Caco-2 (cell line): ENCODE measurements around the gene SLC39A11. TPM values are rescaled to one million over a fixed set of nuclear protein-coding genes. Genes with fewer than 3 reads are reported as not detected.

Experiments
- BruUV-seq: library from RNA; stranded (reverse); fragments of 400-500 nt; replicated peaks from 2 replicates; lab custom pipeline; 2021; lab: Mats Ljungman, UMichigan
- CTCF ChIA-PET: fragments of 300-600 bp; sonication (Branson Sonifier 250); formaldehyde crosslinking; loops from one replicate; lab custom pipeline; 2022; ENCODE audit warnings: antibody characterized with exemption; lab: Charles Lee
- POLR2A ChIA-PET: fragments of 300-600 bp; sonication (Branson Sonifier 250); formaldehyde crosslinking; loops from one replicate; lab custom pipeline; 2022; ENCODE audit warnings: antibody characterized with exemption; lab: Charles Lee
- DNase-seq, 2 experiments: peaks; one replicate each; pipeline versions ENCODE4 v3.0.0 to v3.0.0-alpha.2; 2020 to 2022
- H3K27me3 ChIP-seq: replicated peaks from 2 replicates; pipeline ENCODE4 v1.6.0; 2011; ENCODE audit warnings: low read length; ENCODE audit not compliant: control insufficient read depth, insufficient read depth
- H3K36me3 ChIP-seq: 2 replicates; pipeline ENCODE4 v1.5.1; 2011; ENCODE audit warnings: low read length; ENCODE audit not compliant: control insufficient read depth, insufficient read depth
- H3K4me1 ChIP-seq: fragments of 250-450 bp; sonication (Bioruptor Pico); 2 replicates; pipeline ENCODE4 v1.5.1; 2020; ENCODE audit warnings: mild to moderate bottlenecking
- H3K4me3 ChIP-seq: 2 replicates; pipeline ENCODE4 v1.5.1; 2011; ENCODE audit warnings: low read depth, mild to moderate bottlenecking, control low read depth, low read length
- H3K9me3 ChIP-seq: fragments of 250-450 bp; sonication (Bioruptor Pico); 2 replicates; pipeline ENCODE4 v1.5.1; 2020; ENCODE audit warnings: mild to moderate bottlenecking, moderate library complexity
- H3K27ac Mint-ChIP-seq: one replicate; pipeline ENCODE4 v1.8.0; 2022; ENCODE audit warnings: mixed read lengths; ENCODE audit not compliant: unreplicated experiment
- H3K27me3 Mint-ChIP-seq: one replicate; pipeline ENCODE4 v1.8.0; 2022; ENCODE audit warnings: mixed read lengths; ENCODE audit not compliant: insufficient read depth, unreplicated experiment
- H3K36me3 Mint-ChIP-seq: one replicate; pipeline ENCODE4 v1.8.0; 2022; ENCODE audit warnings: mild to moderate bottlenecking, mixed read lengths; ENCODE audit not compliant: insufficient read depth, unreplicated experiment
- H3K4me1 Mint-ChIP-seq: one replicate; pipeline ENCODE4 v1.8.0; 2022; ENCODE audit warnings: low read depth, mixed read lengths; ENCODE audit not compliant: unreplicated experiment
- H3K4me3 Mint-ChIP-seq: one replicate; pipeline ENCODE4 v1.8.0; 2022; ENCODE audit warnings: mild to moderate bottlenecking, moderate library complexity, mixed read lengths; ENCODE audit not compliant: unreplicated experiment
- H3K9me3 Mint-ChIP-seq: one replicate; pipeline ENCODE4 v1.8.0; 2022; ENCODE audit warnings: mixed read lengths; ENCODE audit not compliant: unreplicated experiment
- intact Hi-C: fragments of 100-400 bp; cut with micrococcal nuclease; formaldehyde crosslinking; loops from one replicate; pipeline ENCODE4 v1.10.0; 2022; ENCODE audit not compliant: unreplicated experiment
- total RNA-seq: library from RNA; stranded (reverse); gene quantifications from 2 replicates; pipeline ENCODE4 v1.2.3, GENCODE V29; 2022
- TF ChIP-seq, protein P1 (sequence below), 2 experiments: fragments of 200-600 bp in 1 of 2; IDR thresholded peaks; 1 replicate in 1 of 2; 2 replicates in 1 of 2; pipeline versions ENCODE4 v1.5.1 to v1.8.0; 2011 to 2022; ENCODE audit warnings: antibody characterized with exemption in 1 of 2, control low read depth in 1 of 2, inconsistent platforms in 1 of 2, low read depth in 1 of 2, low read length in 1 of 2, mild to moderate bottlenecking in 1 of 2, moderate library complexity in 1 of 2; ENCODE audit not compliant: insufficient read depth in 1 of 2, severe bottlenecking in 1 of 2, unreplicated experiment in 1 of 2

Gene SLC39A11
- total RNA-seq, 1 experiment from 2014 or later = 26.4 TPM

DNA sequence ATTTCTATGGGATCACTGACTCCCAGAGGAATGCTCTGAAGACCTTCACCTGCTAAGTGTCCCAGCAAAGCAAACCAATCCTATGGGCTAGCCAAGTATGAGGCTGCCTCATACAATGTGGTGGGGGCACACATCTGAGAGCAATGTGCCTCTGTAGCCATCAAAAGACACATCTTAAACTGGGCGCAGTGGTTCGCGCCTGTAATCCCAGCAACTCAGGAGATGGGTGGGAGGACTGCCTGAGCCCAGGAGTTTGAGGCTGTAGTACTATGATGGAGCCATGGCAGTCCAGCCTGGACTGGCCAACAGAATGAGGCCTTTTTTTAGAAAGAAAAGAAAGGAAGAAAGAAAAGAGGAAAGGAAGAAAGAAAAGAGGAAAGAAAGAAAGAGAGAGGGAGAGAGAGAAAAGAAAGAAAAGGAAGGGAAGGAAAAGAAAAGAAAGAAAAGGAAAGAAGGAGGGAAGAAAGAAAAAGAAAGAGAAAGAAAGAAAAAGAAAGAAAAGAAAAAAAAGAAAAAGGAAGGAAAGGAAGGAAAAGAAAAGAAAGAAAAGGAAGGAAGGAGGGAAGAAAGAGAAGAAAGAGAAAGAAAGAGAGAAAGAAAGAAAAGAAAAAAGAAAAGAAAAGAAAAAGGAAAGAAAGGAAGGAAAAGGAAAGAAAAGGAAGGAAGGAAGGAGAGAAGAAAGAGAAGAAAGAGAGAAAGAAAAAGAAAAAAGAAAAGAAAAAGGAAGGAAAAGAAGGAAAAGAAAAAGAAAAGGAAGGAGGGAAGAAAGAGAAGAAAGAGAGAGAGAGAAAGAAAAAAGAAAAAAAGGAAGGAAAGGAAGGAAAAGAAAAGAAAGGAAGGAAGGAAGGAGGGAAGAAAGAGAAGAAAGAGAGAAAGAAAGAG, 430.3 kb downstream of the SLC39A11 start:
- POLR2A ChIA-PET = no interaction called here
- TF ChIP-seq, protein P1, sequence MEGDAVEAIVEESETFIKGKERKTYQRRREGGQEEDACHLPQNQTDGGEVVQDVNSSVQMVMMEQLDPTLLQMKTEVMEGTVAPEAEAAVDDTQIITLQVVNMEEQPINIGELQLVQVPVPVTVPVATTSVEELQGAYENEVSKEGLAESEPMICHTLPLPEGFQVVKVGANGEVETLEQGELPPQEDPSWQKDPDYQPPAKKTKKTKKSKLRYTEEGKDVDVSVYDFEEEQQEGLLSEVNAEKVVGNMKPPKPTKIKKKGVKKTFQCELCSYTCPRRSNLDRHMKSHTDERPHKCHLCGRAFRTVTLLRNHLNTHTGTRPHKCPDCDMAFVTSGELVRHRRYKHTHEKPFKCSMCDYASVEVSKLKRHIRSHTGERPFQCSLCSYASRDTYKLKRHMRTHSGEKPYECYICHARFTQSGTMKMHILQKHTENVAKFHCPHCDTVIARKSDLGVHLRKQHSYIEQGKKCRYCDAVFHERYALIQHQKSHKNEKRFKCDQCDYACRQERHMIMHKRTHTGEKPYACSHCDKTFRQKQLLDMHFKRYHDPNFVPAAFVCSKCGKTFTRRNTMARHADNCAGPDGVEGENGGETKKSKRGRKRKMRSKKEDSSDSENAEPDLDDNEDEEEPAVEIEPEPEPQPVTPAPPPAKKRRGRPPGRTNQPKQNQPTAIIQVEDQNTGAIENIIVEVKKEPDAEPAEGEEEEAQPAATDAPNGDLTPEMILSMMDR (IDR thresholded peaks at IDR 0.05; ENCODE audit: insufficient read depth in 1 of 2, low read depth in 1 of 2, low read length in 1 of 2, severe bottlenecking in 1 of 2, unreplicated experiment in 1 of 2) = no peak
- H3K9me3 ChIP-seq = no peaks in the 10 kb centered on the region
- no peaks in the 10 kb centered on the region for H3K36me3 ChIP-seq
- CTCF ChIA-PET = interaction anchor here (1.7 kb wide), 1 partner anchor 105 kb away, joined by 12 read pairs; no protein-coding TSS in a partner anchor
- no peak overlapping the region for H3K4me3 ChIP-seq
- intact Hi-C loops = no loop called here
- H3K9me3 Mint-ChIP-seq = peaks cover 32% of the 10 kb centered on the region
- H3K27ac Mint-ChIP-seq = no peak overlapping the region
- H3K27me3 Mint-ChIP-seq = no peaks in the 10 kb centered on the region
- H3K4me1 ChIP-seq = peaks cover 15% of the 10 kb centered on the region
- no peaks in the 10 kb centered on the region for H3K4me1 Mint-ChIP-seq
- no peak overlapping the region for H3K4me3 Mint-ChIP-seq
- no peaks in the 10 kb centered on the region for H3K27me3 ChIP-seq
- BruUV-seq = no TSS peak
- no peak for DNase-seq
- H3K36me3 Mint-ChIP-seq = no peaks in the 10 kb centered on the region

DNA sequence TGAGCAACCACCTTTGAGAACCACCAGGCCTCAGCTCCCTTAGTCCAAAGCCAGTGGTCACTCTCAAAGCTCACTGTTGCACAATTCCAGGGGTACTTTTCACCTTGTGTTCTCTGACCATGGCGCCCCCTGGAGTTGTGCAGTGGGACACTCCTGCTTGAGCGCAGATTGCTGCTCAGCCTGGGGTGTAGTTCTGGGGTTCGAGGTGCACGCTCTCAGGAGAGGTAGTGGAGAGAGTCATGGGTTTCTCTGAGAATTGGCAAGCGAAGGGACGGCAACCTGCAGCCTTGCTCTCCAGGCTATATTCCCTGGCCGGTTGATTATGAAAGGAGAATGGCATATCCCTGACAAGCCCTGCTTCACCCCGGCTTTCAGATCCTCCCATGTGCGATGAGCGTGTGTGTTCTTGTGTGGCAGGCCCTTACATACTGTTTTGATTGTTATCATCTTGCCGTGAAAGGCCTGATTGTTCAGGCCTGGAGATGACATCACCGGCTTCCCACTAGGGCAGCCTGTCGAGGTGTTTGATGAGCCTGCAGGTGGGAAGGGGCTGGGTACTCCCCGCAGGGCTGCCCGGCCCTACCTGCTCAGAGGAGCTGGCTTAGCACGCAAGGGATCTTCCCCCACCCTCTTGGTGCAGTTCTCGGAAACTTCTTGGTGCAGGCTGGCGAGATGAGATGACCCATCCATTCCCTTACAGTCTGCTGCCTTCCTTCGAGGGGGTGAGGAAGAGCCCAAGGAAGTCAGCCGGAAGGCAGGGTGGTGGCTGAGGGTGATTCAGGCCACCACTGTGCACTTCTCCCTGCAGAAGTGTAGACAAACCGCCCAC, 431.2 kb downstream of the SLC39A11 start:
- peaks cover under 1% of the 10 kb centered on the region for H3K4me1 Mint-ChIP-seq
- no peaks in the 10 kb centered on the region for H3K27me3 Mint-ChIP-seq
- no peaks in the 10 kb centered on the region for H3K36me3 Mint-ChIP-seq
- intact Hi-C loops = no loop called here
- H3K9me3 Mint-ChIP-seq = peaks cover 32% of the 10 kb centered on the region
- BruUV-seq = no TSS peak
- Histone ChIP-seq H3K9me3 (no peaks in the 10 kb centered on the region), H3K27me3 (no peaks in the 10 kb centered on the region), H3K4me1 (peaks cover 15% of the 10 kb centered on the region), H3K4me3 (no peak overlapping the region), H3K36me3 (no peaks in the 10 kb centered on the region)
- no peak for DNase-seq
- ChIA-PET CTCF (interaction anchor here (0.5 to 1.7 kb wide), 3 partner anchors 101 to 195 kb away, joined by 4 to 12 read pairs (median 5); no protein-coding TSS in a partner anchor), POLR2A (no interaction called here)
- TF ChIP-seq, protein P1 (IDR thresholded peaks at IDR 0.05; ENCODE audit: insufficient read depth in 1 of 2, low read depth in 1 of 2, low read length in 1 of 2, severe bottlenecking in 1 of 2, unreplicated experiment in 1 of 2) = peak; percentile 29 to 31
- no peak overlapping the region for H3K27ac Mint-ChIP-seq
- no peak overlapping the region for H3K4me3 Mint-ChIP-seq
